SK-N-SH treated with all-trans-retinoic acid at 6 μM for 48 hours (cell line): ENCODE measurements around the gene HMX2.

ENCODE experiments used
- ATAC-seq: fragments of 200-7000 bp; cut with Tn5 transposase; 3 replicates; pipeline ENCODE4 v1.9.1; 2020; ENCODE audit warnings: mild to moderate bottlenecking, moderate library complexity
- ARNTL ChIP-seq: fragments of 450-650 bp; formaldehyde crosslinking; IDR thresholded peaks from 2 replicates; pipeline ENCODE4 v1.5.0; 2020; ENCODE audit warnings: low read depth, mild to moderate bottlenecking, moderate library complexity, borderline replicate concordance
- BACH2 ChIP-seq: fragments of 250-450 bp; sonication (Bioruptor Pico); IDR thresholded peaks from 2 replicates; pipeline ENCODE4 v1.9.0; 2021; ENCODE audit warnings: mild to moderate bottlenecking, borderline replicate concordance
- CREB5 ChIP-seq: fragments of 250-450 bp; sonication (Bioruptor Pico); IDR thresholded peaks from 2 replicates; pipeline ENCODE4 v1.5.1; 2020; ENCODE audit warnings: low read depth, mild to moderate bottlenecking, moderate library complexity
- CSRNP3 ChIP-seq: fragments of 250-450 bp; sonication (Bioruptor Pico); IDR thresholded peaks from 2 replicates; pipeline ENCODE4 v1.5.1; 2021; ENCODE audit warnings: mild to moderate bottlenecking, moderate library complexity
- ESRRG ChIP-seq: fragments of 250-450 bp; sonication (Bioruptor Pico); IDR thresholded peaks from 2 replicates; pipeline ENCODE4 v1.6.1; 2021; ENCODE audit warnings: mild to moderate bottlenecking
- OSR1 ChIP-seq: fragments of 250-450 bp; sonication (Bioruptor Pico); IDR thresholded peaks from 2 replicates; pipeline ENCODE4 v1.8.0; 2022; ENCODE audit warnings: moderate library complexity, mild to moderate bottlenecking, inconsistent platforms
- PATZ1 ChIP-seq: fragments of 250-450 bp; sonication (Bioruptor Pico); IDR thresholded peaks from 2 replicates; pipeline ENCODE4 v1.8.0; 2020; ENCODE audit warnings: mild to moderate bottlenecking, moderate library complexity, borderline replicate concordance
- POU6F1 ChIP-seq: fragments of 250-450 bp; sonication (Bioruptor Pico); IDR thresholded peaks from 2 replicates; pipeline ENCODE4 v1.8.0; 2021; ENCODE audit warnings: low read depth, mild to moderate bottlenecking, moderate library complexity, borderline replicate concordance
- PPARA ChIP-seq: fragments of 250-450 bp; sonication (Bioruptor Pico); IDR thresholded peaks from 2 replicates; pipeline ENCODE4 v1.5.0; 2020; ENCODE audit warnings: mild to moderate bottlenecking, borderline replicate concordance
- TOX ChIP-seq: fragments of 250-450 bp; sonication (Bioruptor Pico); IDR thresholded peaks from 2 replicates; pipeline ENCODE4 v1.8.0; 2021; ENCODE audit warnings: mild to moderate bottlenecking, moderate library complexity, borderline replicate concordance
- TSHZ2 ChIP-seq: fragments of 250-450 bp; sonication (Bioruptor Pico); IDR thresholded peaks from 2 replicates; pipeline ENCODE4 v1.5.0; 2020; ENCODE audit warnings: mild to moderate bottlenecking, moderate library complexity
- ZC3H10 ChIP-seq: fragments of 250-450 bp; sonication (Bioruptor Pico); IDR thresholded peaks from 2 replicates; pipeline ENCODE4 v1.5.1; 2021; ENCODE audit warnings: mild to moderate bottlenecking, moderate library complexity
- ZFP3 ChIP-seq: fragments of 250-450 bp; sonication (Bioruptor Pico); IDR thresholded peaks from 2 replicates; pipeline ENCODE4 v1.5.0; 2020; ENCODE audit warnings: mild to moderate bottlenecking, moderate library complexity
- ZFP30 ChIP-seq: fragments of 450-650 bp; formaldehyde crosslinking; IDR thresholded peaks from 2 replicates; pipeline ENCODE4 v1.5.0; 2022; ENCODE audit warnings: mild to moderate bottlenecking, moderate library complexity
- ZNF8 ChIP-seq: fragments of 450-650 bp; formaldehyde crosslinking; IDR thresholded peaks from 2 replicates; pipeline ENCODE4 v1.5.0; 2020; ENCODE audit warnings: mild to moderate bottlenecking, moderate library complexity

HMX2 gene

GRCh38 chr10:123129618-123130271, 18.2 kb upstream of the HMX2 start:
- no peak for ATAC-seq

More at GRCh38 chr10:123129618-123130271, 18.2 kb upstream of the HMX2 start:
- TF ChIP-seq ESRRG (CRISPR knock-in tag) (no peak), BACH2 (CRISPR knock-in tag) (no peak), ZNF8 (no peak), ZFP30 (CRISPR knock-in tag) (no peak), PPARA (CRISPR knock-in tag) (no peak), TSHZ2 (no peak), PATZ1 (no peak), OSR1 (CRISPR knock-in tag) (no peak), ZC3H10 (no peak), CSRNP3 (no peak), CREB5 (CRISPR knock-in tag) (no peak), TOX (CRISPR knock-in tag) (no peak), ARNTL (CRISPR knock-in tag) (no peak), ZFP3 (CRISPR knock-in tag) (no peak), POU6F1 (CRISPR knock-in tag) (no peak)
